GM23338 (cell line): ENCODE measurements around the gene TXNDC15. TPM values are rescaled to one million over a fixed set of nuclear protein-coding genes. Genes with fewer than 3 reads are reported as not detected.

Experiments used
- ATAC-seq: fragments of 200-7000 bp; cut with Tn5 transposase; 3 replicates; pipeline ENCODE4 v1.9.1; 2020
- DNase-seq: peaks from one replicate; pipeline ENCODE4 v3.0.0-alpha.2; 2015; ENCODE audit warnings: low spot score
- H2AFZ ChIP-seq: fragments of 200-600 bp; sonication (generic); 2 replicates; pipeline ENCODE4 v1.8.0; 2016; ENCODE audit warnings: antibody characterized with exemption, mild to moderate bottlenecking, moderate library complexity
- H3F3A ChIP-seq: fragments of 200-600 bp; sonication (generic); replicated peaks from 2 replicates; pipeline ENCODE4 v1.8.0; 2017; ENCODE audit warnings: antibody characterized with exemption, mixed run types, low read depth
- H3K27ac ChIP-seq: fragments of 200-600 bp; sonication (generic); 2 replicates; pipeline ENCODE4 v1.6.1; 2016; ENCODE audit warnings: low read depth
- H3K27me3 ChIP-seq: fragments of 200-600 bp; sonication (generic); 2 replicates; pipeline ENCODE4 v1.8.0; 2016; ENCODE audit warnings: mild to moderate bottlenecking, mixed run types, moderate library complexity; ENCODE audit not compliant: insufficient read depth
- H3K36me3 ChIP-seq: fragments of 200-600 bp; sonication (generic); 2 replicates; pipeline ENCODE4 v1.8.0; 2016; ENCODE audit warnings: mild to moderate bottlenecking; ENCODE audit not compliant: insufficient read depth
- H3K4me1 ChIP-seq: fragments of 200-600 bp; sonication (generic); 2 replicates; pipeline ENCODE4 v1.8.0; 2016; ENCODE audit warnings: mild to moderate bottlenecking, moderate library complexity; ENCODE audit not compliant: insufficient read depth
- H3K4me2 ChIP-seq: fragments of 200-600 bp; sonication (generic); 2 replicates; pipeline ENCODE4 v1.7.1; 2017; ENCODE audit warnings: mixed run types
- H3K4me3 ChIP-seq: fragments of 200-600 bp; sonication (generic); 2 replicates; pipeline ENCODE4 v1.6.1; 2016; ENCODE audit warnings: mixed run types
- H3K79me2 ChIP-seq: fragments of 200-600 bp; sonication (generic); replicated peaks from 2 replicates; pipeline ENCODE4 v1.8.0; 2017; ENCODE audit warnings: mild to moderate bottlenecking; ENCODE audit not compliant: insufficient read depth
- H3K9me2 ChIP-seq: fragments of 200-600 bp; sonication (generic); 2 replicates; pipeline ENCODE4 v1.8.0; 2017; ENCODE audit not compliant: insufficient read depth
- H4K20me1 ChIP-seq: fragments of 200-600 bp; sonication (generic); replicated peaks from 2 replicates; pipeline ENCODE4 v1.8.0; 2017; ENCODE audit warnings: mild to moderate bottlenecking; ENCODE audit not compliant: insufficient read depth
- H3K27ac Mint-ChIP-seq: 2 replicates; pipeline ENCODE4 v1.8.0; 2020; ENCODE audit warnings: inconsistent platforms, mild to moderate bottlenecking, moderate library complexity, mixed read lengths
- H3K27me3 Mint-ChIP-seq: 3 replicates; pipeline ENCODE4 v1.8.0; 2022; ENCODE audit warnings: low read depth, mild to moderate bottlenecking, moderate library complexity, mixed read lengths, inconsistent platforms; ENCODE audit not compliant: insufficient read depth, poor library complexity
- H3K36me3 Mint-ChIP-seq: 3 replicates; pipeline ENCODE4 v1.8.0; 2021; ENCODE audit warnings: low read depth, mild to moderate bottlenecking, inconsistent platforms, moderate library complexity, mixed read lengths
- H3K4me1 Mint-ChIP-seq: 3 replicates; pipeline ENCODE4 v1.8.0; 2020; ENCODE audit warnings: mild to moderate bottlenecking, inconsistent platforms, mixed read lengths
- H3K4me3 Mint-ChIP-seq: 3 replicates; pipeline ENCODE4 v1.8.0; 2021; ENCODE audit warnings: moderate library complexity, mild to moderate bottlenecking, inconsistent platforms, mixed read lengths
- H3K9me3 Mint-ChIP-seq: 3 replicates; pipeline ENCODE4 v1.8.0; 2020; ENCODE audit warnings: moderate library complexity, mild to moderate bottlenecking, inconsistent platforms, mixed read lengths
- CREB1 ChIP-seq: fragments of 250-450 bp; sonication (Bioruptor Pico); IDR thresholded peaks from 2 replicates; pipeline ENCODE4 v1.5.0; 2020; ENCODE audit warnings: low read depth, mild to moderate bottlenecking, moderate library complexity
- EZH2 ChIP-seq: fragments of 200-600 bp; sonication (generic); IDR thresholded peaks from one replicate; pipeline ENCODE4 v1.8.0; 2017; ENCODE audit warnings: antibody characterized with exemption, mild to moderate bottlenecking, low read depth; ENCODE audit not compliant: unreplicated experiment
- EZH2phosphoT487 ChIP-seq: fragments of 200-600 bp; sonication (generic); IDR thresholded peaks from one replicate; pipeline ENCODE4 v1.8.1; 2018; ENCODE audit warnings: antibody characterized with exemption; ENCODE audit not compliant: unreplicated experiment
- NANOG ChIP-seq: IDR thresholded peaks from 2 replicates; pipeline ENCODE4 v1.6.1; 2016; ENCODE audit warnings: antibody characterized with exemption, borderline replicate concordance
- POLR2AphosphoS5 ChIP-seq: IDR thresholded peaks from 2 replicates; pipeline ENCODE4 v1.6.1; 2016; ENCODE audit warnings: antibody characterized with exemption, low read depth
- STAT1 ChIP-seq: IDR thresholded peaks from one replicate; pipeline ENCODE4 v1.6.1; 2016; ENCODE audit warnings: antibody characterized with exemption; ENCODE audit not compliant: unreplicated experiment
- ZNF114 ChIP-seq: fragments of 250-450 bp; sonication (Bioruptor Pico); IDR thresholded peaks from 2 replicates; pipeline ENCODE4 v1.5.0; 2020; ENCODE audit warnings: mild to moderate bottlenecking, moderate library complexity
- polyA plus RNA-seq: library from polyadenylated mRNA; unstranded; fragments of >200 nt; fragmentation: Nextera tagmentation; extraction: Ambion mirVana; gene quantifications from 2 replicates; pipeline ENCODE4 v1.2.1, GENCODE V29; 2016
- total RNA-seq: library from RNA; depleted of rRNA; stranded (reverse); fragments of >200 nt; shearing (Covaris generic); gene quantifications from 2 replicates; pipeline ENCODE4 v1.2.3, GENCODE V29; 2014
- TF ChIP-seq, protein P1 (sequence below), 2 experiments: fragments of 200-600 bp in 1 of 2; sonication (generic) in 1 of 2; conservative IDR thresholded peaks; 2 replicates each; pipeline versions ENCODE4 v1.5.1 to v1.6.1; 2016 to 2017; ENCODE audit warnings: antibody characterized with exemption in 2 of 2, low read depth in 2 of 2, mild to moderate bottlenecking in 2 of 2, moderate library complexity in 1 of 2
- TF ChIP-seq, protein P2 (sequence below): fragments of 250-450 bp; sonication (Bioruptor Pico); IDR thresholded peaks from 2 replicates; pipeline ENCODE4 v1.5.0; 2020; ENCODE audit warnings: mild to moderate bottlenecking, moderate library complexity

Gene TXNDC15
- total and polyA plus RNA-seq, 2 experiments from 2014 or later, result 24.4 to 28.5 TPM

DNA sequence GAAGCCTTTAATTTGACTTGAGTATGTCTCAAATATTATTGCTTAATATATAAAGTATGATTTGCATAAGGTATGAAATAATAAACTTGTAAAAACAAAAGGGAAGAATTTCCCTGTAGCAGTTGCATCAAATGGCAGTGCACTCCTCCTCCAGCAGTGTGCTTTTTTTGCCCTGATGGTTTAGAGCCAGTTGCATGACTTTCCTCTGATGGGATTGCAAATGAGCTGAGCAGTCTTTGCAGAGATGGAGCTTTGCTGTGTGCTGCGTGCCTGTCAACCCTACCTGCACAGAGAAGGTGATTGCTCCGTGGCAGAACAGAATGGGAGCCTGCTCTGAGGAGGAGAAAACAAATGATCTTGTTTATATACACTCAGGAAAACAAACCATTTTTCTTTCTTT is 70.9 kb downstream of the TXNDC15 start:
- Histone ChIP-seq H3K79me2 (no peaks in the 10 kb centered on the region), H3K4me1 (no peaks in the 10 kb centered on the region), H3F3A (no peaks in the 10 kb centered on the region), H3K27me3 (no peaks in the 10 kb centered on the region), H3K9me2 (no peaks in the 10 kb centered on the region), H3K27ac (no peak overlapping the region), H3K36me3 (no peaks in the 10 kb centered on the region), H2AFZ (no peak overlapping the region), H3K4me2 (no peak overlapping the region), H4K20me1 (no peaks in the 10 kb centered on the region), H3K4me3 (no peak overlapping the region)
- ATAC-seq (peak; percentile 58), DNase-seq (no peak)
- Mint-ChIP-seq H3K9me3 (no peaks in the 10 kb centered on the region), H3K4me1 (peaks cover 2% of the 10 kb centered on the region; the same call in 2 of the 3 replicates), H3K27ac (no peak overlapping the region), H3K36me3 (peaks cover 2% of the 10 kb centered on the region; the same call in 1 of the 3 replicates), H3K4me3 (no peak overlapping the region), H3K27me3 (peaks cover 1% of the 10 kb centered on the region)
- no peak for TF ChIP-seq STAT1
- no peak for TF ChIP-seq NANOG
- TF ChIP-seq EZH2, result no peak
- TF ChIP-seq ZNF114 (CRISPR knock-in tag), result no peak
- no peak for TF ChIP-seq CREB1 (CRISPR knock-in tag)
- no peak for TF ChIP-seq EZH2phosphoT487
- TF ChIP-seq, protein P1, sequence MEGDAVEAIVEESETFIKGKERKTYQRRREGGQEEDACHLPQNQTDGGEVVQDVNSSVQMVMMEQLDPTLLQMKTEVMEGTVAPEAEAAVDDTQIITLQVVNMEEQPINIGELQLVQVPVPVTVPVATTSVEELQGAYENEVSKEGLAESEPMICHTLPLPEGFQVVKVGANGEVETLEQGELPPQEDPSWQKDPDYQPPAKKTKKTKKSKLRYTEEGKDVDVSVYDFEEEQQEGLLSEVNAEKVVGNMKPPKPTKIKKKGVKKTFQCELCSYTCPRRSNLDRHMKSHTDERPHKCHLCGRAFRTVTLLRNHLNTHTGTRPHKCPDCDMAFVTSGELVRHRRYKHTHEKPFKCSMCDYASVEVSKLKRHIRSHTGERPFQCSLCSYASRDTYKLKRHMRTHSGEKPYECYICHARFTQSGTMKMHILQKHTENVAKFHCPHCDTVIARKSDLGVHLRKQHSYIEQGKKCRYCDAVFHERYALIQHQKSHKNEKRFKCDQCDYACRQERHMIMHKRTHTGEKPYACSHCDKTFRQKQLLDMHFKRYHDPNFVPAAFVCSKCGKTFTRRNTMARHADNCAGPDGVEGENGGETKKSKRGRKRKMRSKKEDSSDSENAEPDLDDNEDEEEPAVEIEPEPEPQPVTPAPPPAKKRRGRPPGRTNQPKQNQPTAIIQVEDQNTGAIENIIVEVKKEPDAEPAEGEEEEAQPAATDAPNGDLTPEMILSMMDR (conservative IDR thresholded peaks at IDR 0.05; ENCODE audit: low read depth in 2 of 2), result no peak
- no peak for TF ChIP-seq POLR2AphosphoS5
- TF ChIP-seq, protein P2, sequence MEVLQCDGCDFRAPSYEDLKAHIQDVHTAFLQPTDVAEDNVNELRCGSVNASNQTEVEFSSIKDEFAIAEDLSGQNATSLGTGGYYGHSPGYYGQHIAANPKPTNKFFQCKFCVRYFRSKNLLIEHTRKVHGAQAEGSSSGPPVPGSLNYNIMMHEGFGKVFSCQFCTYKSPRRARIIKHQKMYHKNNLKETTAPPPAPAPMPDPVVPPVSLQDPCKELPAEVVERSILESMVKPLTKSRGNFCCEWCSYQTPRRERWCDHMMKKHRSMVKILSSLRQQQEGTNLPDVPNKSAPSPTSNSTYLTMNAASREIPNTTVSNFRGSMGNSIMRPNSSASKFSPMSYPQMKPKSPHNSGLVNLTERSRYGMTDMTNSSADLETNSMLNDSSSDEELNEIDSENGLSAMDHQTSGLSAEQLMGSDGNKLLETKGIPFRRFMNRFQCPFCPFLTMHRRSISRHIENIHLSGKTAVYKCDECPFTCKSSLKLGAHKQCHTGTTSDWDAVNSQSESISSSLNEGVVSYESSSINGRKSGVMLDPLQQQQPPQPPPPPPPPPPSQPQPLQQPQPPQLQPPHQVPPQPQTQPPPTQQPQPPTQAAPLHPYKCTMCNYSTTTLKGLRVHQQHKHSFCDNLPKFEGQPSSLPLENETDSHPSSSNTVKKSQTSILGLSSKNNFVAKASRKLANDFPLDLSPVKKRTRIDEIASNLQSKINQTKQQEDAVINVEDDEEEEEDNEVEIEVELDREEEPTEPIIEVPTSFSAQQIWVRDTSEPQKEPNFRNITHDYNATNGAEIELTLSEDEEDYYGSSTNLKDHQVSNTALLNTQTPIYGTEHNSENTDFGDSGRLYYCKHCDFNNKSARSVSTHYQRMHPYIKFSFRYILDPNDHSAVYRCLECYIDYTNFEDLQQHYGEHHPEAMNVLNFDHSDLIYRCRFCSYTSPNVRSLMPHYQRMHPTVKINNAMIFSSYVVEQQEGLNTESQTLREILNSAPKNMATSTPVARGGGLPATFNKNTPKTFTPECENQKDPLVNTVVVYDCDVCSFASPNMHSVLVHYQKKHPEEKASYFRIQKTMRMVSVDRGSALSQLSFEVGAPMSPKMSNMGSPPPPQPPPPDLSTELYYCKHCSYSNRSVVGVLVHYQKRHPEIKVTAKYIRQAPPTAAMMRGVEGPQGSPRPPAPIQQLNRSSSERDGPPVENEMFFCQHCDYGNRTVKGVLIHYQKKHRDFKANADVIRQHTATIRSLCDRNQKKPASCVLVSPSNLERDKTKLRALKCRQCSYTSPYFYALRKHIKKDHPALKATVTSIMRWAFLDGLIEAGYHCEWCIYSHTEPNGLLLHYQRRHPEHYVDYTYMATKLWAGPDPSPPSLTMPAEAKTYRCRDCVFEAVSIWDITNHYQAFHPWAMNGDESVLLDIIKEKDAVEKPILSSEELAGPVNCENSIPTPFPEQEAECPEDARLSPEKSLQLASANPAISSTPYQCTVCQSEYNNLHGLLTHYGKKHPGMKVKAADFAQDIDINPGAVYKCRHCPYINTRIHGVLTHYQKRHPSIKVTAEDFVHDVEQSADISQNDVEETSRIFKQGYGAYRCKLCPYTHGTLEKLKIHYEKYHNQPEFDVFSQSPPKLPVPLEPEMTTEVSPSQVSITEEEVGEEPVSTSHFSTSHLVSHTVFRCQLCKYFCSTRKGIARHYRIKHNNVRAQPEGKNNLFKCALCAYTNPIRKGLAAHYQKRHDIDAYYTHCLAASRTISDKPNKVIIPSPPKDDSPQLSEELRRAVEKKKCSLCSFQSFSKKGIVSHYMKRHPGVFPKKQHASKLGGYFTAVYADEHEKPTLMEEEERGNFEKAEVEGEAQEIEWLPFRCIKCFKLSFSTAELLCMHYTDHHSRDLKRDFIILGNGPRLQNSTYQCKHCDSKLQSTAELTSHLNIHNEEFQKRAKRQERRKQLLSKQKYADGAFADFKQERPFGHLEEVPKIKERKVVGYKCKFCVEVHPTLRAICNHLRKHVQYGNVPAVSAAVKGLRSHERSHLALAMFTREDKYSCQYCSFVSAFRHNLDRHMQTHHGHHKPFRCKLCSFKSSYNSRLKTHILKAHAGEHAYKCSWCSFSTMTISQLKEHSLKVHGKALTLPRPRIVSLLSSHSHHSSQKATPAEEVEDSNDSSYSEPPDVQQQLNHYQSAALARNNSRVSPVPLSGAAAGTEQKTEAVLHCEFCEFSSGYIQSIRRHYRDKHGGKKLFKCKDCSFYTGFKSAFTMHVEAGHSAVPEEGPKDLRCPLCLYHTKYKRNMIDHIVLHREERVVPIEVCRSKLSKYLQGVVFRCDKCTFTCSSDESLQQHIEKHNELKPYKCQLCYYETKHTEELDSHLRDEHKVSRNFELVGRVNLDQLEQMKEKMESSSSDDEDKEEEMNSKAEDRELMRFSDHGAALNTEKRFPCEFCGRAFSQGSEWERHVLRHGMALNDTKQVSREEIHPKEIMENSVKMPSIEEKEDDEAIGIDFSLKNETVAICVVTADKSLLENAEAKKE (CRISPR knock-in tag), result no peak
